K562 (cell line): Measurements from ENCODE around the gene TADA2A. TPM values are rescaled to one million over a fixed set of nuclear protein-coding genes. Genes with fewer than 3 reads are reported as not detected.

Experiments used
- ATAC-seq: fragments of 200-7000 bp; cut with Tn5 transposase; 3 replicates; pipeline ENCODE4 v1.9.1; 2020; ENCODE audit warnings: moderate library complexity
- BruUV-seq: library from RNA; stranded (reverse); fragments of 400-500 nt; replicated peaks from 2 replicates; lab custom pipeline; 2021; lab: Mats Ljungman, UMichigan
- CTCF ChIA-PET: fragments of 300-600 bp; formaldehyde crosslinking; extraction: SDS; loops from one replicate; lab custom pipeline; 2021; ENCODE audit warnings: low intra/inter-chr PET ratio; lab: Yijun Ruan, JAX
- POLR2A ChIA-PET: fragments of 300-600, 350-650 bp; sonication (Branson Sonifier 250); formaldehyde crosslinking; extraction: SDS; loops from one replicate; lab custom pipeline; 2021; ENCODE audit warnings: antibody characterized with exemption, inconsistent platforms; lab: Yijun Ruan, JAX
- DNase-seq, 4 experiments: peaks; one replicate each; pipeline versions ENCODE4 v3.0.0 to v3.0.0-alpha.2; 2011 to 2018; ENCODE audit warnings: low spot score in 3 of 4, mixed read lengths in 3 of 4; ENCODE audit errors: extremely low read depth in 1 of 4
- FAIRE-seq: peaks from 2 replicates; lab custom pipeline; 2011; peaks lifted over from hg19 to GRCh38; lab: Jason Lieb, UNC
- H2AFZ ChIP-seq: 2 replicates; pipeline ENCODE4 v1.6.0; 2011; ENCODE audit warnings: low read depth, low read length, control low read depth, inconsistent platforms
- H3K27ac ChIP-seq: fragments of 200-600 bp; 3 replicates; pipeline ENCODE4 v1.8.0; 2011; ENCODE audit warnings: low read depth, mild to moderate bottlenecking, control low read depth, inconsistent platforms, low read length, moderate library complexity, mixed read lengths; ENCODE audit errors: extremely low read depth
- H3K27me3 ChIP-seq, 2 experiments: fragments of 300-600 bp in 1 of 2; 2 replicates in 1 of 2; 3 replicates in 1 of 2; pipeline versions ENCODE4 v1.6.0 to v1.8.0; 2011; ENCODE audit warnings: inconsistent platforms in 2 of 2, low read length in 2 of 2, mild to moderate bottlenecking in 1 of 2, mixed read lengths in 1 of 2, moderate library complexity in 1 of 2; ENCODE audit not compliant: control insufficient read depth in 2 of 2, insufficient read depth in 2 of 2
- H3K36me3 ChIP-seq: fragments of 300-600 bp; 3 replicates; pipeline ENCODE4 v1.8.0; 2011; ENCODE audit warnings: mild to moderate bottlenecking, low read length, inconsistent platforms; ENCODE audit not compliant: control insufficient read depth, insufficient read depth
- H3K4me1 ChIP-seq, 2 experiments: fragments of 200-600 bp in 1 of 2; replicated peaks in 1 of 2; 2 replicates in 1 of 2; 3 replicates in 1 of 2; pipeline versions ENCODE4 v1.5.1 to v1.8.0; 2011; ENCODE audit warnings: inconsistent platforms in 2 of 2, low read length in 2 of 2, mild to moderate bottlenecking in 1 of 2, mixed read lengths in 1 of 2, moderate library complexity in 1 of 2; ENCODE audit not compliant: control insufficient read depth in 2 of 2, insufficient read depth in 2 of 2
- H3K4me2 ChIP-seq: 2 replicates; pipeline ENCODE4 v1.6.1; 2011; ENCODE audit warnings: low read length, control low read depth, inconsistent platforms, mixed read lengths; ENCODE audit not compliant: insufficient read depth
- H3K4me3 ChIP-seq: fragments of 200-600 bp; sonication (generic), shearing (Covaris generic); 2 replicates; pipeline ENCODE4 v1.5.1; 2016; ENCODE audit warnings: control low read depth, inconsistent platforms
- H3K79me2 ChIP-seq: fragments of 200-600 bp; 3 replicates; pipeline ENCODE4 v1.8.0; 2011; ENCODE audit warnings: low read length, inconsistent platforms; ENCODE audit not compliant: control insufficient read depth, insufficient read depth
- H3K9ac ChIP-seq, 2 experiments: 2 replicates each; pipeline versions ENCODE4 v1.6.0 to v1.6.1; 2011; ENCODE audit warnings: low read depth in 2 of 2, low read length in 2 of 2, control low read depth in 1 of 2, inconsistent platforms in 1 of 2, mild to moderate bottlenecking in 1 of 2, mixed read lengths in 1 of 2; ENCODE audit not compliant: insufficient read depth in 1 of 2
- H3K9me1 ChIP-seq: one replicate; pipeline ENCODE4 v1.6.0; 2011; ENCODE audit warnings: inconsistent platforms, mild to moderate bottlenecking, low read length, moderate library complexity; ENCODE audit not compliant: control insufficient read depth, insufficient read depth
- H3K9me3 ChIP-seq: replicated peaks from 2 replicates; pipeline ENCODE4 v1.5.1; 2011; ENCODE audit warnings: low read depth, low read length, inconsistent platforms; ENCODE audit not compliant: control insufficient read depth, insufficient read depth
- H4K20me1 ChIP-seq: replicated peaks from 2 replicates; pipeline ENCODE4 v1.6.1; 2011; ENCODE audit warnings: low read length, inconsistent platforms, mixed read lengths; ENCODE audit not compliant: control insufficient read depth, insufficient read depth
- BACH1 ChIP-seq: fragments of 200-800 bp; sonication (Bioruptor generic); IDR thresholded peaks from 2 replicates; pipeline ENCODE4 v1.6.1; 2016; ENCODE audit warnings: missing genetic modification characterization, missing compliant biosample characterization
- EGR1 ChIP-seq: fragments of 450-650 bp; conservative IDR thresholded peaks from 2 replicates; pipeline ENCODE4 v1.6.1; 2017; ENCODE audit warnings: mild to moderate bottlenecking
- GABPB2 ChIP-seq: fragments of 250-450 bp; sonication (Bioruptor Pico); conservative IDR thresholded peaks from 2 replicates; pipeline ENCODE4 v1.5.1; 2021; ENCODE audit warnings: mild to moderate bottlenecking
- GMEB1 ChIP-seq: fragments of 250-450 bp; sonication (Bioruptor Pico); IDR thresholded peaks from 2 replicates; pipeline ENCODE4 v1.4.0; 2020; ENCODE audit warnings: mild to moderate bottlenecking
- HDAC2 ChIP-seq: fragments of 450-650 bp; IDR thresholded peaks from 2 replicates; pipeline ENCODE4 v1.6.1; 2016; ENCODE audit warnings: mild to moderate bottlenecking
- HDAC8 ChIP-seq: fragments of 450-650 bp; IDR thresholded peaks from 2 replicates; pipeline ENCODE4 v1.6.1; 2016; ENCODE audit warnings: mild to moderate bottlenecking, missing genetic modification characterization, moderate library complexity, missing compliant biosample characterization
- HOMEZ ChIP-seq: fragments of 250-450 bp; sonication (Bioruptor Pico); IDR thresholded peaks from 2 replicates; pipeline ENCODE4 v1.4.0; 2020; ENCODE audit warnings: mild to moderate bottlenecking, moderate library complexity
- JUNB ChIP-seq: fragments of 450-650 bp; formaldehyde crosslinking; conservative IDR thresholded peaks from 2 replicates; pipeline ENCODE4 v1.4.0; 2020; ENCODE audit warnings: mild to moderate bottlenecking
- KDM4B ChIP-seq, 2 experiments: fragments of 450-650 bp in 1 of 2; sonication (generic) in 1 of 2; IDR thresholded peaks; 2 replicates each; pipeline ENCODE4 v1.6.1; 2016 to 2017; ENCODE audit warnings: borderline replicate concordance in 2 of 2, antibody characterized with exemption in 1 of 2, low read depth in 1 of 2, mild to moderate bottlenecking in 1 of 2
- MEF2D ChIP-seq: conservative IDR thresholded peaks from 2 replicates; pipeline ENCODE4 v1.6.1; 2016; ENCODE audit warnings: low read depth, missing genetic modification characterization, missing compliant biosample characterization
- POLR2AphosphoS5 ChIP-seq: IDR thresholded peaks from 2 replicates; pipeline ENCODE4 v1.6.1; 2011; ENCODE audit warnings: mild to moderate bottlenecking, low read depth, low read length, moderate library complexity; ENCODE audit not compliant: control insufficient read depth, insufficient read depth
- RBM34 ChIP-seq: fragments of 200-400 bp; formaldehyde crosslinking; IDR thresholded peaks from 2 replicates; pipeline ENCODE4 v1.6.1; 2018; ENCODE audit warnings: low read length, borderline replicate concordance; ENCODE audit not compliant: insufficient read depth
- RFX7 ChIP-seq: fragments of 250-450 bp; sonication (Bioruptor Pico); IDR thresholded peaks from 2 replicates; pipeline ENCODE4 v1.5.1; 2021; ENCODE audit warnings: mild to moderate bottlenecking
- RNF219 ChIP-seq: fragments of 250-450 bp; sonication (Bioruptor Pico); IDR thresholded peaks from 2 replicates; pipeline ENCODE4 v1.5.0; 2022; ENCODE audit warnings: mild to moderate bottlenecking
- ZNF696 ChIP-seq: fragments of 250-450 bp; sonication (Bioruptor Pico); conservative IDR thresholded peaks from 2 replicates; pipeline ENCODE4 v1.4.0; 2020; ENCODE audit warnings: mild to moderate bottlenecking, moderate library complexity
- WGBS: fragments of 100-300 bp; shearing (Covaris generic); methylation state at CpG from one replicate; pipeline ENCODE4 v1.1.6; 2016; ENCODE audit warnings: low coverage, mixed read lengths; ENCODE audit not compliant: insufficient coverage; ENCODE audit errors: missing lambda C conversion rate; 5-methylcytosine and 5-hydroxymethylcytosine counted together
- in situ Hi-C: fragments of 300-500 bp; cut with MboI; formaldehyde crosslinking; loops from 4 replicates; pipeline ENCODE4 v1.15.0; 2018; ENCODE audit warnings: inconsistent platforms, mixed read lengths
- intact Hi-C: fragments of 100-400 bp; cut with micrococcal nuclease; formaldehyde crosslinking; loops from 2 replicates; pipeline ENCODE4 v1.14.2; 2022
- polyA plus RNA-seq, 8 experiments: library from polyadenylated mRNA; depleted of rRNA in 4 of 8; stranded (reverse) in 5 of 8; unstranded in 3 of 8; fragments of >200 nt; fragmentation: Nextera tagmentation in 2 of 8; fragmentation: Illumina TruSeq in 1 of 8; extraction: Ambion mirVana in 2 of 8; extraction: Trizol in 1 of 8; gene quantifications; 2 replicates each; pipeline versions ENCODE4 v1.2.1 to v1.2.3, GENCODE V29; 2011 to 2014; ENCODE audit warnings: inconsistent platforms in 1 of 8, missing spikeins in 1 of 8
- total RNA-seq, 7 experiments: library from RNA; depleted of rRNA in 6 of 7; stranded (reverse); fragments of >200 nt in 6 of 7; fragmentation: Illumina TruSeq in 2 of 7; extraction: Trizol in 2 of 7; gene quantifications; 2 replicates each; pipeline versions ENCODE4 v1.2.1 to v1.2.3, GENCODE V29; 2011 to 2021; ENCODE audit warnings: low replicate concordance in 1 of 7

The TADA2A gene
- total and polyA plus RNA-seq, 9 of the 15 experiments (the other 6 are each of a cell fraction or from before 2014, with no cell fraction given): 13.8 to 37.7 (median 25.0) TPM

- intact Hi-C loops: no loop called here
- H3K4me3 ChIP-seq: no peak overlapping the region
- H3K4me1 ChIP-seq: peaks cover 0 to 12% of the 10 kb centered on the region in 2 experiments; a peak in 2 of 5 replicates
- no peak overlapping the region for H2AFZ ChIP-seq
- DNase-seq: no peak
- H3K27ac ChIP-seq: no peak overlapping the region
- CTCF ChIA-PET: no interaction called here
- no peaks in the 10 kb centered on the region for H3K9me3 ChIP-seq
- no peaks in the 10 kb centered on the region for H3K79me2 ChIP-seq
- peaks cover 33% of the 10 kb centered on the region for H3K36me3 ChIP-seq
- no peak for ATAC-seq
- 77% methylated on average over 2 of the region's 2 CpGs for WGBS
- TF ChIP-seq KDM4B (IDR thresholded peaks at IDR 0.05; ENCODE audit: borderline replicate concordance in 2 of 2, low read depth in 1 of 2): no peak
- TF ChIP-seq JUNB (CRISPR knock-in tag): no peak
- no peak for TF ChIP-seq POLR2AphosphoS5
- TF ChIP-seq RFX7 (CRISPR knock-in tag): no peak
- no peak for TF ChIP-seq RNF219
- TF ChIP-seq HOMEZ (CRISPR knock-in tag): no peak
- no peak for TF ChIP-seq ZNF696 (CRISPR knock-in tag)
- TF ChIP-seq GMEB1 (CRISPR knock-in tag): no peak
- no peak for TF ChIP-seq HDAC8 (tag)
- TF ChIP-seq GABPB2: no peak
- no peak for TF ChIP-seq EGR1
- TF ChIP-seq HDAC2: no peak
- TF ChIP-seq RBM34: no peak
- TF ChIP-seq BACH1 (tag): no peak
- no peak for TF ChIP-seq MEF2D (tag)
- FAIRE-seq: no peak
- no peak overlapping the region for H3K9ac ChIP-seq
- BruUV-seq: no TSS peak
- no peak overlapping the region for H3K4me2 ChIP-seq
- H4K20me1 ChIP-seq: no peaks in the 10 kb centered on the region
- in situ Hi-C loops: no loop called here
- no peaks in the 10 kb centered on the region for H3K9me1 ChIP-seq
- no peaks in the 10 kb centered on the region for H3K27me3 ChIP-seq
- POLR2A ChIA-PET: interaction anchor here (1.2 to 1.3 kb wide), 2 partner anchors 9 to 11 kb away, joined by 5 to 6 read pairs; partner anchors contain the start of gene DUSP14
These were observed 73.7 kb downstream of the TADA2A start for GRCh38 chr17:37480427-37480826.
